Fibroblast of peridontal ligament (primary cell): Measurements from ENCODE around the gene NCAPD2.

Experiments used
- DNase-seq: peaks from one replicate; pipeline ENCODE4 v3.0.0-alpha.2; 2010; ENCODE audit errors: extremely low read depth

NCAPD2 gene

DNA sequence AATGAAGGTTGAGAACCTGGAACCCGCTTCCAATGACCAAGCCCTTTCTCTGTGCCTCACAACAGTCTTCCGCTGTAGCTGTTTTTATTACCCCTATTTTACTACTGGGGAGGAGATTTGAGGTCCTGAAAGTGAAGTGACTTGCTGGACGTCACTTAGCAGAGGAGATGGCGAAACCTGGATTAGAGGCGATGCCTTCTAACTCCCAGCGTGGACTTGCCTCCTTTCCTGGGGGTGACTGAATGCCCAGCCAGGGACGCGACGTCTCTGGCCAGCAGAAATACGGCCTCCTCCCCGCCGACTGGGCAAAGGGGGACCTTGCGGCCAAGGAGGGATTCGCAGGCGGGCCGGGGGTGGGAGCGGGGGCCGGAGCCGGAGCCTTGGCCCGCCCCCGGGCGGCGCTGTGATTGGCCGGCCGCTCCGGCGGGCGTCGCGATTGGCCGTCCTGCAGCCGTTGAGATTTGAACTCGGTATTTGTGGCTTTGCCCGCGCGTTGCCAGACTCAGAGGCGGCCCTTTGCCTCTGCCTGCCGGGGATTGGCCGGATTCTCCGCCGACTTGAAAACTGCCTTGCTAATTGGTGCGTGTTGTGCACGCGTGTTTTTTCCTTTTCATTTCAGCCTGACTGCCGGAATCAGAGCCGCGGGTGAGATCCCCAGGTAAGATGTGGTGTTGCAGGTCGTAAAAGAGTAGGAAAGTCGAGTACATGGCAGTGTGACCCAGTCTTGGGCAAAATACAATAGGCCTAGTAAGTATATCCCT is at the start of gene NCAPD2:
NCAPD2 (plus strand) TSS at position 606 of the 761 bp plus-strand sequence. CDS start 997 bp downstream, outside the sequence.
- DNase-seq, result peak; percentile 93

- no peak for DNase-seq
Measured at GRCh38 chr12:6444704-6445688, 48.9 kb upstream of the NCAPD2 start, which contains the start of gene CD27. Gene CD27, plus strand, starts transcription at chr12:6444955. Its CDS starts 141 bp downstream, at chr12:6445096.

GRCh38 chr12:6450091-6450868 is 43.6 kb upstream of the NCAPD2 start:
- no peak for DNase-seq

DNA sequence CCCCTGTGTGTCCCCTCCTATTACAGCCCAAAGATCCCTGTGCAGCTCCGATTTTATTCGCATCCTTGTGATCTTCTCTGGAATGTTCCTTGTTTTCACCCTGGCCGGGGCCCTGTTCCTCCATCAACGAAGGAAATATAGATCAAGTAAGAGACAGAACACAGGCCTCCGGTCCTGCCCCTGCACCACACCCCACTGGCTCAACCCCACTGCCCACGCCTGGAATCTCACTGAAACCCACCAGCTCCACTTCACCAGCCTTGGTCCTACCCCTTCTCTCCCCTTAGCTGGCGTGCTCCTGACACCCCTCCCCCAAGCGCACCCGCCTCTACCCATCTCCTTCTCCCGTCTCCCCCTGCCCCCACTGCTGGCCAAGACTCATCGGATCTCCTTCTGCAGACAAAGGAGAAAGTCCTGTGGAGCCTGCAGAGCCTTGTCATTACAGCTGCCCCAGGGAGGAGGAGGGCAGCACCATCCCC is 43.0 kb upstream of the NCAPD2 start:
- peak; percentile 15 for DNase-seq

DNA sequence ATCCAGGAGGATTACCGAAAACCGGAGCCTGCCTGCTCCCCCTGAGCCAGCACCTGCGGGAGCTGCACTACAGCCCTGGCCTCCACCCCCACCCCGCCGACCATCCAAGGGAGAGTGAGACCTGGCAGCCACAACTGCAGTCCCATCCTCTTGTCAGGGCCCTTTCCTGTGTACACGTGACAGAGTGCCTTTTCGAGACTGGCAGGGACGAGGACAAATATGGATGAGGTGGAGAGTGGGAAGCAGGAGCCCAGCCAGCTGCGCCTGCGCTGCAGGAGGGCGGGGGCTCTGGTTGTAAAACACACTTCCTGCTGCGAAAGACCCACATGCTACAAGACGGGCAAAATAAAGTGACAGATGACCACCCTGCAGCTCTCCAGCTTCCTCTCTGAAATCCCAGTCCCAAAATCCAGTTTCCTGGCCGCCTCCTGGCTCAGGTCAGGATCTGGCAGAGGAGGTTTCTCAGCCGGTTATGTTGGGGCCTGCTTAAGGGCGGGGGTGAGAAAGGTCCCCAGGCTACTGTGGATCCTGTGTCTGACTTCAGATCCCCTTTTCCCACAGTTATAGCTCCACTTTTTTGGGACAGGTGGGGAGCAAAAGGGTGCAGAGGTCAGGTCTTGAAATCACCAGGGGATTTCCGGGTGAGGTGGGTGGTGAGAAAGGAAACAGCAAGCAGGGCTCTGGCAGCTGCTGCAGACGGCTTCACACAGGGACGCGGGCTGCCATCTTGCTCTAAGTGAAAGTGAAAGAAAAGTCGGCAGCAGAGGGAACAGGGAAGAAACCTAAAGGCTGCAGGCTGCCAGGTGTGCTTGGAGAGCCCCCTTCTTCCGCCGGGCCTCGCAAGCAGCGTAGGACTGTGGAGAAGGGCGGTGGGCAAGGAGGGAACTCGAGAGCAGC is 42.3 kb upstream of the NCAPD2 start, which contains the start of gene TAPBPL:
TAPBPL (plus strand) TSS at position 695 of the 897 bp plus-strand sequence. CDS start 207 bp downstream, outside the sequence.
- DNase-seq, result peak; percentile 78

GRCh38 chr12:6452245-6452943 is 41.5 kb upstream of the NCAPD2 start:
- no peak for DNase-seq

DNA sequence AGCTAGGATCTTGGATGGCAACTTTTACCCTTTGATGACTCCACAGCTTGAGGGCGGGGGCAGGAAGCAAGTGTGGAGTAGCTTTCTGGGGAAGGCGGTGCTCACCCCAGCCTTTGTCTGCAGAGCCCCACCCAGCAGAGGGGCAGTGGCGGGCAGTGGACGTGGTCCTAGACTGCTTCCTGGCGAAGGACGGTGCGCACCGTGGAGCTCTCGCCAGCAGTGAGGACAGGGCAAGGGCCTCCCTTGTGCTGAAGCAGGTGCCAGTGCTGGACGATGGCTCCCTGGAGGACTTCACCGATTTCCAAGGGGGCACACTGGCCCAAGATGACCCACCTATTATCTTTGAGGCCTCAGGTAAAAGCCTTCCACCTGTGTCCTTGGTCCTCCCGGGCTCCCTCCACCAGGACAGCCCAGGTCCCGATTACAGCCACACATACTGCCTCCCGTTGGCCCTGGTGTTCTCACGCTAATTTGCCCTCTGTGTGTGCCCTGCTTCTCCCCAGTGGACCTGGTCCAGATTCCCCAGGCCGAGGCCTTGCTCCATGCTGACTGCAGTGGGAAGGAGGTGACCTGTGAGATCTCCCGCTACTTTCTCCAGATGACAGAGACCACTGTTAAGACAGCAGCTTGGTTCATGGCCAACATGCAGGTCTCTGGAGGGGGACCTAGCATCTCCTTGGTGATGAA is 40.8 kb upstream of the NCAPD2 start:
- DNase-seq, result no peak

DNA sequence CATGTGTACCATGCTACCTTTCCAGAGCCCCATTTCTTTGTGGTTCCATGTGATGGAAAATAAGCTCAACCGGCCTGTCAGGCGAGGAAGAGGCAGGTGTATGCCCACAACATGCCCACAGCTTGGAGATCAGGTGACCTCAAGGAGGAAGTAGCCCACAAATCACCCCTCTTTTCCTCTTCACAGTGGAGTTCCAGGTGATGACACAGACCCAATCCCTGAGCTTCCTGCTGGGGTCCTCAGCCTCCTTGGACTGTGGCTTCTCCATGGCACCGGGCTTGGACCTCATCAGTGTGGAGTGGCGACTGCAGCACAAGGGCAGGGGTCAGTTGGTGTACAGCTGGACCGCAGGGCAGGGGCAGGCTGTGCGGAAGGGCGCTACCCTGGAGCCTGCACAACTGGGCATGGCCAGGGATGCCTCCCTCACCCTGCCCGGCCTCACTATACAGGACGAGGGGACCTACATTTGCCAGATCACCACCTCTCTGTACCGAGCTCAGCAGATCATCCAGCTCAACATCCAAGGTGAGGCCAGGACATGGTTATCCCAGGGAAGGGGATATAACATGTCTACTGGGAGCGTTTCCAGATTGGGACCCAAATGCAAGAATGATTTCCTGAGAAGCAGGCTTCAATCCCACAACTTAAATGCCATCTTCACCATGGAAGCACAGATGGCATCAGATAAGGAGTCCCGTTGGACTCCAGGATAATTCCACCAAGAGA is 36.5 kb upstream of the NCAPD2 start:
- DNase-seq, result no peak

GRCh38 chr12:6458281-6459003 is 35.5 kb upstream of the NCAPD2 start:
- DNase-seq, result no peak

- no peak for DNase-seq
Measured at GRCh38 chr12:6459004-6459337, 34.9 kb upstream of the NCAPD2 start.

- DNase-seq, result no peak
Measured at GRCh38 chr12:6460751-6461371, 33.0 kb upstream of the NCAPD2 start.

GRCh38 chr12:6461401-6462233 is 32.3 kb upstream of the NCAPD2 start:
- no peak for DNase-seq

DNA sequence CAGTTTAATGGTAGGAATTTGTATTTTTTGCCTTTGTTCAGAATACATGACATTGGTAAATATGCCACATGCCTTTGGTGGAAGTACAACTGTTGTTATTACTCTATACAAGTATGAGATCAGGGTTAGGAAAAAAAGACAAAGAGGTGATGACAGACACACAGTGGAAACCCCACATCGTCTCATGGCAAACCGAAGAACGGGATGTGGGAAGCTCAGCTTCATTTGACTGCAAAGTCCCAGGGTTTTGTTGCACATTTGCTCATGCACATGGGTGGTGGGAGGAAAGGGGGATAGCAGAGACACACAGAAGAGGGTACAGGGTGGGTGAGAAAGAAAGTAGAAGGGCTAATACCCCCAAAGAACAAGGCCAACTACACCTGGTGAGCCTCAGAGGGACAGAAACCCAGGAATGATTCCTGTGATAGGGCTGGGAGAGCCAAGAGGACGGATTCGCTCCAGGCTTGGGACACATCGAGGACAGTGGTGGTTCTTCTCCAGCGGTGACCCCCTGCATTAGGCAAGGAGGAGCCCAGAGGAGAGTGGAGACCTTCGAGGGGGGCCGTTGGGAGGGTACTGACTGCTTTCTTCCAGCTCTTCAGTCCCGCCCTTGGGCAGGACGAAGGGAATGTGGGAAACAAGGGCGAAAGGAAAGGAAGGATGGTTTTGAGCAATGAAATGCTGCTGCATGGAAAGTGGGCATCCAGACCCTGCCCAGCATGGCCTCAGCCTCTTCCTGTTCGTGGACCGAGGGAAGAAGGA is 31.5 kb upstream of the NCAPD2 start:
- no peak for DNase-seq

DNA sequence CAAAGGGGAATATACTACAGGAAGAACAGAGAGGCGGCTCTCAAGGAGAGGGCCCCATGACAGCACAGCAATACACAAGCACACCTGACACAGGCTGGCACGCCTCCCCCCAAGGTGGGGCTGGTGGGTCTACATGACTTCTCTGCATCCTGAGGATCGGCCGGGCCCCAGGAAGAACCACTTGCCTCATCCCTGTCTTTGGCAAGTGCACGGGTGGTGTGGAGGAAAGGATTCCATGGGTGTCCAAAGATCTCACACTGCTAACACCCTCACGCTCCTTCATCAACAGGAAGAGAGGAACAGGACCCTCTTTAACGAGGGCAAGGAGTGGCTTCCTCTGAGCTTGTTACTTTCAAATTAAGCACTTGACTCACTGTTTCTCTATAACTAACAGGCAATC is 30.7 kb upstream of the NCAPD2 start:
- no peak for DNase-seq

GRCh38 chr12:6463858-6464257 is 30.0 kb upstream of the NCAPD2 start:
- DNase-seq, result no peak

GRCh38 chr12:6464531-6464930 is 29.4 kb upstream of the NCAPD2 start:
- DNase-seq, result no peak
